ENCODE results near the gene TOX3.

Gene TOX3

GRCh38 chr16:52547004-52547833 lies at the start of gene TOX3:
Gene TOX3 (minus strand): TSS chr16:52547143. CDS start chr16:52546723, 420 bp downstream.
- DNase-seq (ENCODE audit: low read depth), result no peak

- DNase-seq (ENCODE audit: low read depth), result no peak
These were observed 45.8 kb upstream of the TOX3 start for GRCh38 chr16:52592778-52593177.

- no peak for DNase-seq (ENCODE audit: low read depth)
These were observed 45.1 kb upstream of the TOX3 start for GRCh38 chr16:52591934-52592592.

- DNase-seq (ENCODE audit: low read depth), result no peak
These were observed 44.5 kb upstream of the TOX3 start for GRCh38 chr16:52591471-52591870.

- DNase-seq (ENCODE audit: low read depth), result no peak
These were observed 39.2 kb upstream of the TOX3 start for GRCh38 chr16:52586159-52586558.

- no peak for DNase-seq (ENCODE audit: low read depth)
These were observed 37.7 kb upstream of the TOX3 start for GRCh38 chr16:52584354-52585320.

GRCh38 chr16:52581530-52581929 lies 34.6 kb upstream of the TOX3 start:
- no peak for DNase-seq (ENCODE audit: low read depth)

GRCh38 chr16:52580488-52580887 lies 33.5 kb upstream of the TOX3 start:
- DNase-seq (ENCODE audit: low read depth), result no peak

GRCh38 chr16:52578829-52579498 lies 32.0 kb upstream of the TOX3 start:
- DNase-seq (ENCODE audit: low read depth), result no peak

- DNase-seq (ENCODE audit: low read depth), result no peak
These were observed 31.3 kb upstream of the TOX3 start for GRCh38 chr16:52578007-52578828.

GRCh38 chr16:52577130-52577706 lies 30.3 kb upstream of the TOX3 start:
- no peak for DNase-seq (ENCODE audit: low read depth)

- DNase-seq (ENCODE audit: low read depth), result no peak
These were observed 26.7 kb upstream of the TOX3 start for GRCh38 chr16:52573365-52574299.

- no peak for DNase-seq (ENCODE audit: low read depth)
These were observed 25.7 kb upstream of the TOX3 start for GRCh38 chr16:52572656-52573055.

- no peak for DNase-seq (ENCODE audit: low read depth)
These were observed 23.6 kb upstream of the TOX3 start for GRCh38 chr16:52570495-52571091.

- no peak for DNase-seq (ENCODE audit: low read depth)
These were observed 22.8 kb upstream of the TOX3 start for GRCh38 chr16:52569701-52570100.

GRCh38 chr16:52568983-52569690 lies 22.2 kb upstream of the TOX3 start:
- DNase-seq (ENCODE audit: low read depth), result no peak

- no peak for DNase-seq (ENCODE audit: low read depth)
These were observed 21.6 kb upstream of the TOX3 start for GRCh38 chr16:52568495-52568894.

GRCh38 chr16:52567193-52567592 lies 20.2 kb upstream of the TOX3 start:
- DNase-seq (ENCODE audit: low read depth), result no peak

Data from HS-5 (cell line).